Heart left ventricle (tissue), 16 donors: Measurements from ENCODE around the gene KDELR1. TPM values are rescaled to one million over a fixed set of nuclear protein-coding genes. Genes with fewer than 3 reads are reported as not detected.
A peak's percentile ranks its signal among the peaks of the same experiment; 100 is the strongest.

Experiments used
- ATAC-seq, 4 donors: fragments of 200-7000 bp; cut with Tn5 transposase; one replicate each; pipeline ENCODE4 v1.9.1; 2020 to 2022; ENCODE audit warnings: moderate library complexity in 4 of 4, mild to moderate bottlenecking in 3 of 4, moderate number of reproducible peaks in 1 of 4
- DNase-seq, 5 donors: peaks; one replicate each; pipeline ENCODE4 v3.0.0-alpha.2; 2020
- H3K27ac ChIP-seq, 12 donors: fragments of 200-600 bp; sonication (generic) in 4 of 12; one replicate each; pipeline versions ENCODE4 v1.5.0 to v1.8.0; 2016 to 2022; ENCODE audit warnings: mild to moderate bottlenecking in 2 of 12
- H3K27me3 ChIP-seq, 9 donors: fragments of 200-600 bp; sonication (generic) in 2 of 9; one replicate each; pipeline versions ENCODE4 v1.5.1 to v1.8.0; 2016 to 2022; ENCODE audit warnings: mild to moderate bottlenecking in 3 of 9
- H3K36me3 ChIP-seq, 9 donors: fragments of 200-600 bp; sonication (generic) in 2 of 9; one replicate each; pipeline versions ENCODE4 v1.5.0 to v1.8.0; 2018 to 2022; ENCODE audit warnings: mild to moderate bottlenecking in 2 of 9
- H3K4me1 ChIP-seq, 12 donors: fragments of 200-600 bp; sonication (generic) in 4 of 12; one replicate each; pipeline versions ENCODE4 v1.5.0 to v1.8.0; 2016 to 2022; ENCODE audit warnings: mild to moderate bottlenecking in 3 of 12
- H3K4me3 ChIP-seq, 12 donors: fragments of 200-600 bp; sonication (generic) in 4 of 12; one replicate each; pipeline versions ENCODE4 v1.5.0 to v1.8.0; 2017 to 2022; ENCODE audit warnings: mild to moderate bottlenecking in 9 of 12, moderate library complexity in 4 of 12
- H3K9me3 ChIP-seq, 12 donors: fragments of 200-600 bp; sonication (generic) in 4 of 12; one replicate each; pipeline versions ENCODE4 v1.5.0 to v1.8.0; 2016 to 2022; ENCODE audit warnings: mild to moderate bottlenecking in 1 of 12
- POLR2A ChIP-seq, 2 donors: fragments of 450-650 bp; IDR thresholded peaks; one replicate each; pipeline ENCODE4 v1.6.1; 2017; ENCODE audit warnings: antibody characterized with exemption in 2 of 2, mild to moderate bottlenecking in 2 of 2, moderate library complexity in 2 of 2
- WGBS, 4 donors: extraction: QIAGEN DNeasy Blood & Tissue Kit in 2 of 4; methylation state at CpG; one replicate each; pipeline versions ENCODE4 v1.1.5 to v1.1.7; 2013 to 2018; 5-methylcytosine and 5-hydroxymethylcytosine counted together
- intact Hi-C, 10 donors: fragments of 100-400 bp; cut with DNase I; formaldehyde crosslinking; loops; one replicate each; pipeline versions ENCODE4 v1.11.1 to v1.14.2; 2022
- polyA plus RNA-seq, 2 donors: library from polyadenylated mRNA; stranded (reverse); fragments of 200-250 nt; gene quantifications; one replicate each; pipeline ENCODE4 v1.2.3, GENCODE V29; 2013
- total RNA-seq, 9 donors: library from RNA; depleted of rRNA in 2 of 9; stranded (reverse); fragments of >200 nt in 2 of 9; fragmentation: NEBNext Ultra II Directional in 3 of 9; extraction: Animal tissue kit (Norgen Biotek cat#: 25700) in 3 of 9; gene quantifications; one replicate each; pipeline versions ENCODE4 v1.1.0 to v1.2.4, GENCODE V29; 2016 to 2023
- TF ChIP-seq, protein P1 (sequence below), 12 donors: fragments of 200-600 bp; sonication (generic) in 4 of 12; IDR thresholded peaks; one replicate each; pipeline versions ENCODE4 v1.5.0 to v1.8.0; 2018 to 2022; ENCODE audit warnings: antibody characterized with exemption in 12 of 12, mild to moderate bottlenecking in 5 of 12
- donor health status: ischemic (EF 13 %, LVEDD 7.1; RV severe dilation, severe dysfunction).
- donor health status: healthy with polysubstance abuse.
- donor health status: DM: no; HTN: yes; CAD: no.
- donor health status: DM: no; HTN: no; CAD: no.
- donor health status: ischemic (EF 25% LVEDD 6.9; RV normal size, moderate dysfunction).
- donor health status: ischemic (EF 25% LVEDD 5.7; RV mildly dilated, moderate dysfunction).
- donor health status: healthy.
- donor health status: DM: yes; HTN: yes; CAD: no.
- donor health status: ischemic (EF 35%, LVEDD 5.7; RV mildly dilated, moderate dysfunction).
- donor health status: nonischemic (EF 11% LVEDD 7.7; RV severe dilation, severe dysfunction).
- donor health status: DM: yes; HTN: yes; CAD: no.
- donor health status: PGD.
- donor health status: ischemic (EF 29% LVEDD 5.4; RV normal size, mild dysfunction).
- donor health status: nonischemic (EF 23%, LVEDD 6.1; RV moderate dilation, normal function).

Gene KDELR1
- total and polyA plus RNA-seq, 11 donors, result 60.0 to 113 (median 79.1) TPM

DNA sequence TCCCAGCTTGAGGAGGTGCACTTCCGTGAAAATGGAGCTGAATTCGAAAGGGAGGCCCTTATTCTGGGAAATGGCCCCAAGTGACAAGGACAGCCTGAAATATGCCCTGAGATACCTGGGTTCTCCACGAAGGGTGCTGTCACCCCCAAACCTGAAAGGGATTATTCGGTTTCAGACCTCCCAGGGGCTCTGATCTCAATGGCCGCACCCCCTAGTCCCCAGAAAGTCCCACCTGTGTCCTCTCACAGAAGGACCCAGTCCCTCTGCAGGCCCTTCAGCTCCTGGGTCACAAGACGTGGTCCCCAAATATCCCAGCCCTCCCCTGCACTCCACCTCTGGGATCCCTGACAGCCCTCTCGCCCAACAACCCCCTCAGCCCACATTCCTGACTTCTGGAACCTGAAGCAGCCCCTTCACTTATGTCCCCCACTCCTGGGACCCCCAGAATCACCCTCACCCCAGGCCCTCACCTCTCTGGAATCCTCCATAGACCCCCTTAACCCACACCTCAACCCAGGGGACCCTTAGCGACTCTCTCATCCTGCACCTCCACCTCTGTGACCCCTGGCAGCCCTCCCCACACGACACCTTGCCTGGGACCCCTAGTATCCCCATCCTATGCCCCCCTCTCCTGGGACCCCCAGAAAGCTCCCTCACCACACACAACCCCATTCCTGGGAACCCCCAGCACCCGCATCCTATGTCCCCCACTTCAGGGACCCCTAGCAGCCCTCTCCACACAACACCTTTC lies 26.6 kb downstream of the KDELR1 start:
- no peaks in the 10 kb centered on the region for H3K27me3 ChIP-seq
- DNase-seq, result no peak
- H3K27ac ChIP-seq, result peak overlapping the region in 9 of 12 donors; percentile 26 to 100 (median 96)
- H3K4me1 ChIP-seq, result peaks cover 0 to 18% (median 5%) of the 10 kb centered on the region in 12 donors
- intact Hi-C loops, result loop anchor here in 3 of 10 donors (2.0 to 5.0 kb wide), 2 partner anchors 26 to 42 kb away; partner anchors contain the start of gene KDELR1 (in 1 of the 3)
- no peaks in the 10 kb centered on the region for H3K9me3 ChIP-seq
- peaks cover 0 to 5% (median 1%) of the 10 kb centered on the region in 9 donors for H3K36me3 ChIP-seq
- TF ChIP-seq, protein P1, sequence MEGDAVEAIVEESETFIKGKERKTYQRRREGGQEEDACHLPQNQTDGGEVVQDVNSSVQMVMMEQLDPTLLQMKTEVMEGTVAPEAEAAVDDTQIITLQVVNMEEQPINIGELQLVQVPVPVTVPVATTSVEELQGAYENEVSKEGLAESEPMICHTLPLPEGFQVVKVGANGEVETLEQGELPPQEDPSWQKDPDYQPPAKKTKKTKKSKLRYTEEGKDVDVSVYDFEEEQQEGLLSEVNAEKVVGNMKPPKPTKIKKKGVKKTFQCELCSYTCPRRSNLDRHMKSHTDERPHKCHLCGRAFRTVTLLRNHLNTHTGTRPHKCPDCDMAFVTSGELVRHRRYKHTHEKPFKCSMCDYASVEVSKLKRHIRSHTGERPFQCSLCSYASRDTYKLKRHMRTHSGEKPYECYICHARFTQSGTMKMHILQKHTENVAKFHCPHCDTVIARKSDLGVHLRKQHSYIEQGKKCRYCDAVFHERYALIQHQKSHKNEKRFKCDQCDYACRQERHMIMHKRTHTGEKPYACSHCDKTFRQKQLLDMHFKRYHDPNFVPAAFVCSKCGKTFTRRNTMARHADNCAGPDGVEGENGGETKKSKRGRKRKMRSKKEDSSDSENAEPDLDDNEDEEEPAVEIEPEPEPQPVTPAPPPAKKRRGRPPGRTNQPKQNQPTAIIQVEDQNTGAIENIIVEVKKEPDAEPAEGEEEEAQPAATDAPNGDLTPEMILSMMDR (IDR thresholded peaks at IDR 0.05), result no peak
- TF ChIP-seq POLR2A (IDR thresholded peaks at IDR 0.05), result no peak
- whole genome bisulfite sequencing, 4 donors, result 68 to 70% (median 69%) methylated on average over 10 of the region's 10 CpGs
- peak overlapping the region in 9 of 12 donors; percentile 58 to 85 (median 70) for H3K4me3 ChIP-seq
- no peak for ATAC-seq

DNA sequence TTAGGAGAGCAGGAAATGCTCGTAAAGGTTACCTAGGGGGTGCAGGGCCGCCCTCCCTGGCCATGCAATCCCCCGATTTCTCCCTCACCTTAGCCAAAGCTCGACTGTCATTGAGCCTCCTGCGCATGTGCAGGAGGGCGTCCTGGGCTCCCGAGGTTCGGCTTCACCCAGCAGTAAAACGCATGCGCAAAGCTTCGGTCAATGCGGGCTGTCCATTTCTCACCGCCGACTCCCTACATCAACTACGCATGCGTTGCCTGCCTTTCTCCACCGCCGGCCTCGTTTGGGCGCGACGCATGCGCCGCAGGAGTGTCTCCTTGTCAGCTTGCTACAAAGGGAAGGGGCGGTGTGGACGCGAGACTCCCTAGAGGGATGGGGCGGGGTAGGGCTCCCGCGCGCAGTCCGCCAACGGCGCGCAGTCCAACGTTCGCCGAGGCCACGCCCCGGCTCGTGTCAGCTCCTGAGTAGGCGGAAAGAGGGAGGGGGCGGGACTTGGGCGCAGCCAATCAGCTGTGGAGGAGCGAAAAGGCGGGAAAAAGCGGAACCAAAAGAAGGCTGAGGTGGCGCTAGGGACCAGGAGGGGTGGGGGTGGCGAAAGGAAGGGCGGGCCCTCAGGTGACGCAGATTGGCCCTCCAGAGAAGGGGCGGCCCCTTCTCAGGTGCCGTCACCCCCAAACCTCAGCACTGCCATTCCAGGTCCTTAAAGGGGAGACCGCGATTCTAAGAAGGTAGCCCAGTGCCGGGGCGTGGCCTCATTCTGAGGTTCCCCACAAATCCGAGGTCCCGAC lies 27.3 kb downstream of the KDELR1 start, which contains the start of the genes SYNGR4 and TMEM143:
Gene SYNGR4, plus strand, starts transcription at position 558 of the 788 bp plus-strand sequence. CDS start 1,476 bp downstream, outside the sequence.
Gene TMEM143, minus strand, starts transcription at position 131 of the 788 bp plus-strand sequence. Its CDS starts 20 bp downstream, at position 111.
- Histone ChIP-seq H3K27me3 (no peaks in the 10 kb centered on the region), H3K27ac (peak within 1 kb of the TSS; percentile 82 to 100 (median 95)), H3K4me3 (peak within 1 kb of the TSS; percentile 57 to 85 (median 68)), H3K4me1 (peaks cover 0 to 18% (median 5%) of the 10 kb centered on the region in 12 donors), H3K36me3 (peaks cover 0 to 8% (median 3%) of the 10 kb centered on the region in 9 donors), H3K9me3 (no peaks in the 10 kb centered on the region)
- ATAC-seq (peak; percentile 95 to 97 (median 96)), DNase-seq (peak; percentile 99 to 100 (median 99))
- intact Hi-C loops, result loop anchor here in 3 of 10 donors (2.0 to 5.0 kb wide), 2 partner anchors 27 to 42 kb away; partner anchors contain the start of gene KDELR1 (in 1 of the 3)
- 0 to 1% (median 1%) methylated on average over 48 to 59 of the region's 59 CpGs for WGBS, 4 donors
- TF ChIP-seq, protein P1 (IDR thresholded peaks at IDR 0.05), result no peak
- peak in 1 of 2 donors; percentile 59 for TF ChIP-seq POLR2A (IDR thresholded peaks at IDR 0.05)

DNA sequence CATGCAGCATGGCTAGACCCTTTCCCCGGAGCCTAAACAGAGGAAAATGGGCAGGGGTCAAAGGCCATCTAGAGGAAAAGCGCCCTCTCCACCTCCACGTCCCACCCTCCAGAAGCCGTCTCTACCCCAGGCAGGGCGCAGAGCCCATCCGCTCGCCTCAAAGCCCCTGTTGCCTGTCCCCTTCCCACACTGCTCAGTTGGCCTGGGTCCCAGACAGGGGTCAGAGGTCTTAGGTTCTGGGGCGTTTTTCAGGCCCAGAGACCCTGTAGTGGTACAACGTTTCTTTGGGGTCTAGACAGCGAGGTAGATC lies 27.9 kb downstream of the KDELR1 start:
- 1 to 7% (median 2%) methylated on average over 4 to 10 of the region's 10 CpGs for WGBS, 4 donors

More for the DNA sequence above, 27.9 kb downstream of the KDELR1 start:
- intact Hi-C loops, result loop anchor here in 3 of 10 donors (5.0 kb wide), 1 partner anchor 41 kb away; a partner anchor contains a TSS
- peak in 1 of 5 donors; percentile 67 for DNase-seq
- ATAC-seq, result peak; percentile 3 to 20 (median 16)
- Histone ChIP-seq H3K27me3 (no peaks in the 10 kb centered on the region), H3K9me3 (no peaks in the 10 kb centered on the region), H3K4me3 (peak overlapping the region; percentile 57 to 85 (median 68)), H3K27ac (peak overlapping the region; percentile 82 to 100 (median 95)), H3K4me1 (peaks cover 0 to 18% (median 5%) of the 10 kb centered on the region in 12 donors), H3K36me3 (peaks cover 0 to 12% (median 3%) of the 10 kb centered on the region in 9 donors)
- TF ChIP-seq, protein P1 (IDR thresholded peaks at IDR 0.05), result no peak
- no peak for TF ChIP-seq POLR2A (IDR thresholded peaks at IDR 0.05)
